Ovary (tissue), 9 donors: ENCODE results near the gene DNAH8. TPM values are rescaled to one million over a fixed set of nuclear protein-coding genes. Genes with fewer than 3 reads are reported as not detected.
"Not testable (repeated sequence)": the region's sequence is repeated elsewhere in the genome, so short reads cannot be mapped to it uniquely, and the experiment has no call there.

Source experiments
- DNase-seq, 5 donors: peaks; one replicate each; pipeline ENCODE4 v3.0.0-alpha.2; 2019 to 2020
- H3K27ac ChIP-seq, 2 donors: fragments of 200-600 bp; one replicate each; pipeline versions ENCODE4 v1.5.1 to v1.8.0; 2019 to 2022
- H3K27me3 ChIP-seq: fragments of 200-600 bp; one replicate; pipeline ENCODE4 v1.8.0; 2022
- H3K36me3 ChIP-seq: fragments of 200-600 bp; sonication (generic); one replicate; pipeline ENCODE4 v1.5.1; 2019
- H3K4me1 ChIP-seq: one replicate; pipeline ENCODE4 v1.8.1; 2013; ENCODE audit warnings: mild to moderate bottlenecking, moderate library complexity; ENCODE audit not compliant: insufficient read depth
- H3K4me3 ChIP-seq: fragments of 200-600 bp; sonication (generic); one replicate; pipeline ENCODE4 v1.5.1; 2017
- H3K9me3 ChIP-seq, 2 donors: fragments of 200-600 bp in 1 of 2; sonication (generic) in 1 of 2; one replicate each; pipeline versions ENCODE4 v1.5.1 to v1.8.1; 2013 to 2019; ENCODE audit warnings: mild to moderate bottlenecking in 1 of 2, moderate library complexity in 1 of 2
- EP300 ChIP-seq: sonication (generic); formaldehyde crosslinking; IDR thresholded peaks from one replicate; pipeline ENCODE4 v1.6.1; 2017; ENCODE audit warnings: antibody characterized with exemption
- POLR2A ChIP-seq: fragments of 450-650 bp; IDR thresholded peaks from one replicate; pipeline ENCODE4 v1.6.1; 2017; ENCODE audit warnings: antibody characterized with exemption, mild to moderate bottlenecking, moderate library complexity
- WGBS, 3 donors: extraction: QIAGEN DNeasy Blood & Tissue Kit in 1 of 3; methylation state at CpG; one replicate each; pipeline versions ENCODE4 v1.1.5 to v1.1.7; 2013 to 2017; 5-methylcytosine and 5-hydroxymethylcytosine counted together
- intact Hi-C, 4 donors: fragments of 100-400 bp; cut with DNase I; formaldehyde crosslinking; loops; one replicate each; pipeline versions ENCODE4 v1.11.0 to v1.15.1; 2022 to 2023
- polyA plus RNA-seq, 2 donors: library from polyadenylated mRNA; stranded (reverse); fragments of 200-250 nt in 1 of 2; fragments of 350-450 nt in 1 of 2; fragmentation: Illumina TruSeq in 1 of 2; extraction: RNeasy Lipid Tissue Mini Kit (QIAGEN cat#74804) in 1 of 2; gene quantifications; one replicate each; pipeline ENCODE4 v1.2.3, GENCODE V29; 2013 to 2014
- total RNA-seq, 7 donors: library from RNA; depleted of rRNA in 2 of 7; stranded (reverse); fragments of >200 nt in 2 of 7; fragmentation: NEBNext Ultra II Directional in 3 of 7; extraction: Animal tissue kit (Norgen Biotek cat#: 25700) in 3 of 7; gene quantifications; one replicate each; pipeline versions ENCODE4 v1.1.0 to v1.2.4, GENCODE V29; 2016 to 2023
- TF ChIP-seq, protein P1 (sequence below), 3 donors: fragments of 450-650 bp in 2 of 3; fragments of 200-600 bp in 1 of 3; IDR thresholded peaks; one replicate each; pipeline versions ENCODE4 v1.5.1 to v1.8.0; 2016 to 2022; ENCODE audit warnings: antibody characterized with exemption in 3 of 3, mild to moderate bottlenecking in 1 of 3
- donor health status: DM: no; HTN: no; CAD: no; lungs with moderate emphysema.
- donor health status: DM: no; HTN: no; CAD: no.
- donor health status: Bipolar disorder and iron deficiency.
- donor health status: DM: yes; HTN: yes; CAD: no.
- donor health status: DM: no; HTN: no; CAD: no.
- donor health status: DM: yes; HTN: yes; CAD: no.

The DNAH8 gene
- total and polyA plus RNA-seq, 9 donors: under 0.01 to 0.08 (median 0.01) TPM; not detected in 4

DNA sequence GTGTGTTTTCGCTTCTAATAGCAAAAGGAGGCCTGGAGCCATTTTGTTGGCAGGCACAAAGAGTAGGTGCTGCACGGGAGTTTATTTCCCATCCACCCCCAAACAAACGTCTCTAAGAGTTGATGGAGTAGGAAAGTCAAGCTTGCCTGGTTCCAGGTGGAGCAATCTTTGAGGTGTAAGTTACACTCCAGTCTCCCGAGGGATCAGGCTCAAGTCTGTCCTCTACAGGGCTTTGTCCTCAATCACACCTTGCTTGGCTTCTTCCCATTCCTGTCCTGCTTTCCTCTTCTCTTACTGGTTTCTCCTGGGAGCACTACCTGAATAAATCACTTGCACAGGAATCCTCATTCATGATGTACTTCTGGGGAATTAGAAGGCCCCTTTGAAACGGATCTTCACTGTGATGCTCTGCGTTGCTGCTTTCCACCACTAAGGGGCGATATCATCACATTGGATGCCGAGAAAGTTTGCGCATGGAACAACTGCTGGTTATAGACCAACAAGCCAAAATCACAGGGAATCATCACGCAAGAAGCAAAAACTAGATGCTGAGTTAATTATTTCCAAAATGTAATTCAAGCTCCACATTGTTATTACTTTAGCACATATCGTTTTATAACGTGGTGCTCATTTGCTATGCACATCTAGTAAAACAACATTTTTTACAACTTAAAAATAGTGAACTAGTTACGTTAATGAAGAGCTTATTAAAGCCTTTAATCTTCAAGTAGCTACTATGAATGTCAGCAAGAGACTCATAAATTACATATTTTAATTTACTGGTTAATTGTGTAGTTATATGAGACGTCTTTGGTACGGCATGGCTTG is 156.8 kb downstream of the DNAH8 start:
- Histone ChIP-seq H3K9me3 (no peaks in the 10 kb centered on the region), H3K27ac (no peak overlapping the region), H3K4me1 (no peaks in the 10 kb centered on the region), H3K27me3 (no peaks in the 10 kb centered on the region), H3K4me3 (no peak overlapping the region), H3K36me3 (no peaks in the 10 kb centered on the region)
- WGBS, 3 donors: 32 to 36% (median 32%) methylated on average over 15 of the region's 15 CpGs
- TF ChIP-seq POLR2A (no peak), EP300 (no peak)
- TF ChIP-seq, protein P1, sequence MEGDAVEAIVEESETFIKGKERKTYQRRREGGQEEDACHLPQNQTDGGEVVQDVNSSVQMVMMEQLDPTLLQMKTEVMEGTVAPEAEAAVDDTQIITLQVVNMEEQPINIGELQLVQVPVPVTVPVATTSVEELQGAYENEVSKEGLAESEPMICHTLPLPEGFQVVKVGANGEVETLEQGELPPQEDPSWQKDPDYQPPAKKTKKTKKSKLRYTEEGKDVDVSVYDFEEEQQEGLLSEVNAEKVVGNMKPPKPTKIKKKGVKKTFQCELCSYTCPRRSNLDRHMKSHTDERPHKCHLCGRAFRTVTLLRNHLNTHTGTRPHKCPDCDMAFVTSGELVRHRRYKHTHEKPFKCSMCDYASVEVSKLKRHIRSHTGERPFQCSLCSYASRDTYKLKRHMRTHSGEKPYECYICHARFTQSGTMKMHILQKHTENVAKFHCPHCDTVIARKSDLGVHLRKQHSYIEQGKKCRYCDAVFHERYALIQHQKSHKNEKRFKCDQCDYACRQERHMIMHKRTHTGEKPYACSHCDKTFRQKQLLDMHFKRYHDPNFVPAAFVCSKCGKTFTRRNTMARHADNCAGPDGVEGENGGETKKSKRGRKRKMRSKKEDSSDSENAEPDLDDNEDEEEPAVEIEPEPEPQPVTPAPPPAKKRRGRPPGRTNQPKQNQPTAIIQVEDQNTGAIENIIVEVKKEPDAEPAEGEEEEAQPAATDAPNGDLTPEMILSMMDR (IDR thresholded peaks at IDR 0.05): peak in 1 of 3 donors; percentile 15
- DNase-seq: peak in 2 of 5 donors; percentile 22 to 35
- intact Hi-C loops: loop anchor here in 1 of 4 donors (10.0 kb wide), 1 partner anchor 433 kb away; no protein-coding TSS in a partner anchor

- TF ChIP-seq, protein P1 (IDR thresholded peaks at IDR 0.05): no peak
- H3K4me1 ChIP-seq: no peaks in the 10 kb centered on the region
- no peak overlapping the region for H3K27ac ChIP-seq
- no peaks in the 10 kb centered on the region for H3K36me3 ChIP-seq
- no peak for DNase-seq
- WGBS, 3 donors: 65 to 72% (median 68%) methylated on average over 6 of the region's 6 CpGs
- no peaks in the 10 kb centered on the region for H3K9me3 ChIP-seq
- H3K4me3 ChIP-seq: no peak overlapping the region
- intact Hi-C loops: loop anchor here in 1 of 4 donors (10.0 kb wide), 1 partner anchor 432 kb away; no protein-coding TSS in a partner anchor
- H3K27me3 ChIP-seq: no peaks in the 10 kb centered on the region
Observed at GRCh38 chr6:38873001-38873400, 157.9 kb downstream of the DNAH8 start.

GRCh38 chr6:38873816-38874215 is 158.7 kb downstream of the DNAH8 start:
- intact Hi-C loops: loop anchor here in 1 of 4 donors (10.0 kb wide), 1 partner anchor 431 kb away; no protein-coding TSS in a partner anchor
- H3K36me3 ChIP-seq, DNase-seq, H3K27me3 ChIP-seq, H3K9me3 ChIP-seq, H3K27ac ChIP-seq, H3K4me1 ChIP-seq, H3K4me3 ChIP-seq: not testable (repeated sequence)
- 64 to 82% (median 66%) methylated on average over 1 of the region's 1 CpG for WGBS, 3 donors

- Histone ChIP-seq H3K36me3 (no peaks in the 10 kb centered on the region), H3K4me1 (no peaks in the 10 kb centered on the region), H3K4me3 (no peak overlapping the region), H3K27ac (no peak overlapping the region), H3K9me3 (no peaks in the 10 kb centered on the region), H3K27me3 (no peaks in the 10 kb centered on the region)
- intact Hi-C loops: loop anchor here in 1 of 4 donors (10.0 kb wide), 1 partner anchor 428 kb away; no protein-coding TSS in a partner anchor
- WGBS, 3 donors: 73 to 83% (median 80%) methylated on average over 7 of the region's 7 CpGs
- TF ChIP-seq, protein P1 (IDR thresholded peaks at IDR 0.05): no peak
- TF ChIP-seq POLR2A (no peak), EP300 (no peak)
- no peak for DNase-seq
Observed at GRCh38 chr6:38876475-38876874, 161.4 kb downstream of the DNAH8 start.

DNA sequence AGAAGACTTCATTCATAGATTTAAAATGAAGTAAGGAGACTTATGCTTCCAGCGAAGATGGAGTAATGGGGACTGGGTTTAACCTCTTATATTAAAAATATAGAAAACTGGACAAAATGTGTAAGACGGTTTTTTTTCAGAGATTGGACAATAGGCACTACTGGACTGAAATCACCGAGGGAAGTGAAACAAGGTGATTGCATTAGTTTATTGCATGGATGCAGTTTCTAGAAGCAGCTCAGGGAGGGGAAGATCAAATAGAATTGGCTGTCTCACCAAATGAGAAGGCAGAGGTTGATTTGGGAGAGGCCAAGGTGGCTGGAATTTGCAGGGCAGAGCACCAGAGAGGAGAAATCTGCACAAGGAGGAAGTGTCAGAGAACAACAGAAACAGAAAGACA is 162.6 kb downstream of the DNAH8 start:
- no peak for TF ChIP-seq POLR2A
- TF ChIP-seq, protein P1 (IDR thresholded peaks at IDR 0.05): no peak
- TF ChIP-seq EP300: no peak
- Histone ChIP-seq H3K36me3 (no peaks in the 10 kb centered on the region), H3K27me3 (no peaks in the 10 kb centered on the region), H3K4me3 (no peak overlapping the region), H3K27ac (no peak overlapping the region), H3K9me3 (no peaks in the 10 kb centered on the region), H3K4me1 (no peaks in the 10 kb centered on the region)
- WGBS, 3 donors: 47 to 81% (median 79%) methylated on average over 2 to 3 of the region's 3 CpGs
- DNase-seq: no peak
- intact Hi-C loops: loop anchor here in 1 of 4 donors (10.0 kb wide), 1 partner anchor 427 kb away; no protein-coding TSS in a partner anchor
